GM19193 (cell line): ENCODE measurements around the gene CNPY1.
"Not testable (repeated sequence)": the region's sequence is repeated elsewhere in the genome, so short reads cannot be mapped to it uniquely, and the experiment has no call there.

Source experiments
- POLR2A ChIP-seq: IDR thresholded peaks from 4 replicates; pipeline ENCODE4 v1.6.1; 2011; ENCODE audit not compliant: insufficient read depth, insufficient read length; ENCODE audit errors: extremely low read depth

The CNPY1 gene

DNA sequence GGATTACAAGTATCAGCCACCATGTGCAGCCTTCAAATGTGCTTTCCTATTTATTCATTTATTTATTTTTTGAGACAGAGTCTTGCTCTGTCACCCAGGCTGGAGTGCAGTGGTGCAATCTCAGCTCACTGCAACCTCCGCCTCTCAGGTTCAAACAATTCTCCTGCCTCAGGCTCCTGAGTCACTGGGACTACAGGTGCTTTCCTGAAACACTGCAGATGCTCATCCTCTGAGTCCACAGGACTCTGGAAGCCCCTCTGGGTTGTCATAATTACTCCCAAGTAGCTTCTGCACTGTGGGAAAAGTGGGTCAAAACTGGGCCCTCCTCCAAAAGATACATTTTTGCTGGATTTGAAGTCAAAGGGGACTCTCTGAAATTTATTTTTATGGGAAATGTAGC is at the start of gene CNPY1:
Gene CNPY1 (minus strand): TSS at position 111 of the 400 bp plus-strand sequence. CDS start 630 bp downstream, outside the sequence.
- not testable (repeated sequence) for TF ChIP-seq POLR2A

DNA sequence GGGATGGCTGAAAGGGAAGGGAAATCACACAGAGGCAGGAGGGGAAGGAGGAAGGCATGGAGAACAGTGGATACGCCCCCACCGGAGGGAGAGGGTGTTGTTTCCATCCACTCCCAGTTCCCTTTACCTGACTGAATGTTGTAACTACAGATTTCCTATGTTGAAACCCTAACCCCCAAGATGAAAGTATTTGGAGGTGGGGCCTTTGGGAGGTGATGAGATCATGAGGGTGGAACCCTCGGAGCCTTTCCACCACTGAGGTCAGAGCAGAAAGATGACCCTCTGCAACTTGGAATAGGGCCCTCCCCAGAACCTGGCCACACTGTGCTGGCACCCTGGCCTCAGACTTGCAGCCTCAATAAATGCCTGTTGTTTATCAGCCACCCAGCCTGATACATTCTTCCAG is 48.6 kb upstream of the CNPY1 start:
- no peak for TF ChIP-seq POLR2A

DNA sequence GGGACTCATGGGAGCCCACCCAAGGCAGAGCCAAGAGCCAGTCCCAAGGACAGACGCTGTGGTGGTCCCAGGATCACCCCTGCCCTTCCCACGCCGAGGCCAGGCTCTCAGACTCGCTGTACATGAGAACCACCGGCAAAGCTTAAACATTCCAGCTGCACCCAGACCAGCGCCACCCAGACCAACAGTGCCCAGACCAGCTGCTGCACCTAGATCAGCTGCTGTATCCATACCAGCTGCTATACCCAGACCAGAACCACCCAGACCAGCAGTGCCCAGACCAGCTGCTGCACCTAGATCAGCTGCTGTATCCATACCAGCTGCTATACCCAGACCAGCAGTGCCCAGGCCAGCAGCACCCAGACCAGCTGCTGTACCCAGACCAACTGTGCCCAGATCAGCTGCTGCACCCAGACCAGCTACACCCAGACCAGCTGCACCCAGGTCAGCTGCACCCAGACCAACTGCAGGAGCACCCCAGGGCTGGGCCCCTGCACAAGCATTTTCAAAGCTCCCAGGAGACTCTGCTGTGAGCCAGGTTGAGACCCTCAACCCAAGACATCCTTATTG is 47.9 kb upstream of the CNPY1 start:
- TF ChIP-seq POLR2A, result no peak

GRCh38 chr7:155593461-155594162 is 47.3 kb upstream of the CNPY1 start:
- TF ChIP-seq POLR2A, result no peak

DNA sequence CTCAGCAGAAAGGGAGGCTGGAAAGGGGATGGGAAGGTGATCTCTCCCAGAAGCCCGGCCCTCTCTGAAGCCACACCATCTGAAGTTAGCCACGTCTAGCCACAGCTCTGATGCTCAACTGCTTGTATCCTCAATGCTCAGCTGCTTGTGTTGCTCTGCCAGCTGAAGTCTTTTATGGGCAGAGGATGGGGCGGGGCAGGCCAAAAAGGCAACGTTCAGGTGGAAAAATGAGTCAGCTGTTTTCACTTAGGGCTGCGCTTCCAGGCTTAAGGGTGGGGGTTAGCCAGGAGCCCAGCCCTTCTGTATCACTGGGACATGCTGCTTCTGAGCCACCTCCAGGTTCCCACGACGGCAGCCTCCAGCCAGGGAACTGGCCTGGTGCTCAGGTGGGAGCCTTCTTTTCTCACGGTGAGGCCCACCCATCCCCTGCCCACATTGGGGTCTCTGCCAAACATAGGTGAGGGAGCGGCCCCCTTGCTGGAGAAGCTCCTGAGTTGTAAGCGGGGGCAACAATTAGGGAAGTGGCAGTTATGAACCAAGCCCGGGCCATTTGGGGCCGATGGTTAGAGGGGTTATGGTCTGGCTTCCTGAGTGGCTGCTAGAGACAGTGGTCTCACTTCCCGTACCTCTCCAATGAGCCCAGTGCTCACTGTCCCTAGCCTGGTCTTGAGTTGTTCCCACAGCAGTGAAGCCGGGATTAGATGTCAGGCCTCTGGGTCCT is 44.9 kb upstream of the CNPY1 start:
- no peak for TF ChIP-seq POLR2A

DNA sequence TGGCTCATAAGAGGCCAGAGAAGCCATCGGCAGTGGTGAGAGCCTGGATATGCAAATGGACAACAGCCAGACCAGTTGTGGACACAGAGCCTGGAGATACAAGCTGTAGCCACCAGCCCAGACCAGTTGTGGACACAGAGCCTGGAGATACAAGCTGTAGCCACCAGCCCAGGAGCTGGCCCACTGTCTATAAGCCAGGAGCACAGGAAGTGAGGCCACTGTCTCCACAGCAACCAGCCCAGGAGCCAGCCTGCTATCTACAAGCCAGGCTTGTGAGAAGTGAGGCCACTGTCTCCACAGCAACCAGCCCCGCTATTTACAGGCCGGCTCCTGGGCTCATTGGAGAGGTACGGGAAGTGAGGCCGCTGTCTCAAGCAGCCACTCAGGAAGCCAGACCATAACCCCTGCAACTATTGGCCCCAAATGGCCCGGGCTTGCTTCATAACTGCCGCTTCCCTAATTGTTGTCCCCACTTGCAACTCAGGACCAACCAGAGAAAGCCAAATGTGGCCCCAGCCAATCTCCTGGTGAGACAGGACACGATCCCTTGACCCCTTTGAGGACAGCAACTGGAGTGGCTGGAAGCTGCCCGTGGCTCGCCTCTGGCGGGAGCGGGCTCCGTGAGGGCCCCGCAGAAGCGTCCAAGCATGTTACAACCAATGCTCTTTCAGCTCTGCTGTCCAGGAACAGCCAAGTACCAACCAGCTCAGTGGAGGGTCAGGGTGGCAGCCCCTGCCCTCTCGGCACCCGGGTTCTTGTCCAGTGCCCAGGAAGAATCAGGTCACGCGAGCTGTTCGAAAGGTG is 44.1 kb upstream of the CNPY1 start:
- no peak for TF ChIP-seq POLR2A

GRCh38 chr7:155589001-155589980 is 42.9 kb upstream of the CNPY1 start:
- TF ChIP-seq POLR2A, result no peak

- TF ChIP-seq POLR2A, result no peak
These were observed 42.2 kb upstream of the CNPY1 start for GRCh38 chr7:155588468-155588998.

DNA sequence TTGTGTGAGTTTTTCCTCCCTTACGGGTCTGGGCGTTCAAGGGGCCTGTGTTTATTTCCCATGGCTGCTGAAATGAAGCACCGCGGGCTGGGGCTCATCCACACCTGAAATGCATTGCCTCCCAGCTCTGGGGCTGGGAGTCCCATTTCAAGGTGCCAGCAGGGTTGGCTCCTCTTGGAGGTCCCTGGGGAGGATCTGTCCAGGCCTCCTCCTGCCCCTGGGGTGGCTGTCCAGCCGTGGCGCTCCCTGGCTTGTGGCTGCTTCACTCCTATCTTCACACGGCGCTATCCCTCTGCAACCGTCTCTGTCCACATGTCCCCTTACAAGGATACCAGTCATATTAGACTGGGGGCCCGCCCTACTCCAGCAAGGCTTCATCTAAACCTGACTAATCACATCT is 41.1 kb upstream of the CNPY1 start:
- no peak for TF ChIP-seq POLR2A

DNA sequence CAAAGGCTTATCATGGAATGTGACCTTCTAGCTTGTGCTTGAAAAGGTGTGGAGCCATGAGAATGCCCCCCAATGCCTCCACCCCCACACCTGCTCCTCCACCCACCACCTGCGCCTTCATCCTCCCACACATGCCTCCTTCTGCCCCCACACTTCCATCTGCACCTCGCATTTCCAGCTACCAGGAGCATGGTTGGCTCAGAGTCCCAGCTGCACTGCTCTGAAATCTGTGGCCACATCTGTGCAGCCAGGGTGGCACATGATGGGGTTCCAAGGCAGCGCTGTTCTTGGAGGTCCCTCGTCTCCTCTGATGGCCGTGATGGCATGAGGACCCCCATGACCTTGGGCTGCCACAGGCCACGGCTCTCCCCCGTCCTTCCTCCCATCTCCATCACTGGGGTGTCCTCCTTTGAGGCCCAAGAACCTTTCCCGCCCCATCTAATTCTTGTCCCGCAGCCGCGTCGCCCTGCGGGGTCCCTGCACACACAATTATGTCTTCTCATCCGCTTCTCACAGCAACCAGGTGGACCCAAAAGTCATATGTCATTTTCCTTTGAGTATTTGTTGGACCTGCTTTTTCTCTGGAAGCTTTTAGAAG is 40.6 kb upstream of the CNPY1 start:
- no peak for TF ChIP-seq POLR2A

GRCh38 chr7:155585951-155586350 is 39.6 kb upstream of the CNPY1 start:
- no peak for TF ChIP-seq POLR2A

DNA sequence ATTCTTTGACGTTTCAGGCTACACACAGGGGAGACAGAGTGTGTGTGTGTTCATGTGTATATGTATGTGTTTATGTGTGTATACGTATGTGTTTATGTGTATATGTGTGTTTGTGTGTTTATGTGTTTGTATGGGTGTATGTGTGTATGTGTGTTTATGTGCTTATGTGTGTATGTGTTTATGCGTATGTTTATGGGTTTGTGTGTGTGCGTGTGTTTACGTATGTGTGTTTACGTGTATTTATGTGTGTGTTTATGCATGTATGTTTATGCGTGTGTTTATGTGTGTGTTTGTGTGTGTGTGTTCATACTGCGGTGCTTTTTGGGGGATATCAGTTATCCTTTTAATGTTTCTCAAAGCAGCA is 39.2 kb upstream of the CNPY1 start:
- TF ChIP-seq POLR2A, result no peak

- TF ChIP-seq POLR2A, result no peak
These were observed 38.6 kb upstream of the CNPY1 start for GRCh38 chr7:155584763-155585531.
